CD4-positive, alpha-beta T cell treated with Interleukin-6 for 4 hours (primary cell): ENCODE measurements around the gene LIG3.
"Not testable (repeated sequence)": the region's sequence is repeated elsewhere in the genome, so short reads cannot be mapped to it uniquely, and the experiment has no call there.

ENCODE experiments used
- DNase-seq: peaks from one replicate; pipeline ENCODE4 v3.0.0-alpha.2; 2020; ENCODE audit warnings: mixed read lengths

The LIG3 gene

GRCh38 chr17:35045458-35045979 lies 65.2 kb downstream of the LIG3 start:
- not testable (repeated sequence) for DNase-seq

- no peak for DNase-seq
Measured at GRCh38 chr17:35046245-35046644, 65.9 kb downstream of the LIG3 start.

GRCh38 chr17:35046740-35047283 lies 66.5 kb downstream of the LIG3 start:
- DNase-seq: peak; percentile 72

- DNase-seq: peak; percentile 14
Measured at GRCh38 chr17:35048685-35049379, 68.5 kb downstream of the LIG3 start.

- no peak for DNase-seq
Measured at GRCh38 chr17:35050170-35050569, 69.9 kb downstream of the LIG3 start.

GRCh38 chr17:35051183-35051578 lies 70.9 kb downstream of the LIG3 start:
- DNase-seq: peak; percentile 63

GRCh38 chr17:35051579-35052240 lies 71.4 kb downstream of the LIG3 start:
- no peak for DNase-seq

GRCh38 chr17:35052241-35052610 lies 71.9 kb downstream of the LIG3 start:
- no peak for DNase-seq

- no peak for DNase-seq
Measured at GRCh38 chr17:35052780-35053179, 72.5 kb downstream of the LIG3 start.

- DNase-seq: no peak
Measured at GRCh38 chr17:35053204-35053603, 72.9 kb downstream of the LIG3 start.

GRCh38 chr17:35056013-35056412 lies 75.7 kb downstream of the LIG3 start:
- DNase-seq: peak; percentile 38

- DNase-seq: no peak
Measured at GRCh38 chr17:35057332-35057915, 77.1 kb downstream of the LIG3 start.
